Muscle of leg (tissue), 11 donors: ENCODE data around the gene TMEM267. TPM values are rescaled to one million over a fixed set of nuclear protein-coding genes. Genes with fewer than 3 reads are reported as not detected.
"Not testable (repeated sequence)": the region's sequence is repeated elsewhere in the genome, so short reads cannot be mapped to it uniquely, and the experiment has no call there.

Source experiments
- DNase-seq: peaks from one replicate; pipeline ENCODE4 v3.0.0; 2013
- H3K27ac ChIP-seq: one replicate; pipeline ENCODE4 v1.5.1; 2013; ENCODE audit warnings: mild to moderate bottlenecking, low read length, control low read depth
- H3K27me3 ChIP-seq: one replicate; pipeline ENCODE4 v1.6.1; 2013; ENCODE audit warnings: low read length; ENCODE audit not compliant: control insufficient read depth, insufficient read depth
- H3K36me3 ChIP-seq: one replicate; pipeline ENCODE4 v1.6.1; 2013; ENCODE audit warnings: low read length; ENCODE audit not compliant: control insufficient read depth, insufficient read depth
- H3K4me1 ChIP-seq: one replicate; pipeline ENCODE4 v1.6.1; 2013; ENCODE audit warnings: low read length; ENCODE audit not compliant: control insufficient read depth, insufficient read depth
- H3K4me3 ChIP-seq: one replicate; pipeline ENCODE4 v1.5.1; 2013; ENCODE audit warnings: low read length, control low read depth
- H3K9me3 ChIP-seq: replicated peaks from 2 replicates; pipeline ENCODE4 v1.6.1; 2013; ENCODE audit warnings: low read depth, low read length; ENCODE audit not compliant: control insufficient read depth
- WGBS: methylation state at CpG from one replicate; pipeline ENCODE4 v1.1.5; 2013; ENCODE audit warnings: missing lambda C conversion rate; ENCODE audit not compliant: insufficient coverage; 5-methylcytosine and 5-hydroxymethylcytosine counted together
- polyA plus RNA-seq, 8 donors: library from polyadenylated mRNA; unstranded; fragments of 120-200 nt; gene quantifications; one replicate each; pipeline versions ENCODE4 v1.2.1 to v1.2.3, GENCODE V29; 2013; ENCODE audit warnings: inconsistent platforms in 1 of 8, low replicate concordance in 1 of 8; ENCODE audit not compliant: insufficient read length in 8 of 8, insufficient read depth in 1 of 8
- total RNA-seq: library from RNA; stranded (reverse); fragments of 120-200 nt; gene quantifications from one replicate; pipeline ENCODE4 v1.2.4, GENCODE V29; 2013

TMEM267 gene
- total and polyA plus RNA-seq, 9 donors: 7.8 to 9.1 (median 8.2) TPM

GRCh38 chr5:43427306-43427705 is 56.4 kb downstream of the TMEM267 start:
- Histone ChIP-seq H3K4me3 (no peak overlapping the region), H3K27ac (no peak overlapping the region)
- no CpG with 5 or more reads among the region's 4 CpGs for WGBS

GRCh38 chr5:43425983-43426382 is 57.7 kb downstream of the TMEM267 start:
- no peaks in the 10 kb centered on the region for H3K27me3 ChIP-seq
- WGBS: no CpG with 5 or more reads among the region's 2 CpGs
- no peak for DNase-seq

More at GRCh38 chr5:43427306-43427705, 56.4 kb downstream of the TMEM267 start:
- no peaks in the 10 kb centered on the region for H3K36me3 ChIP-seq
- no peaks in the 10 kb centered on the region for H3K4me1 ChIP-seq
- no peaks in the 10 kb centered on the region for H3K27me3 ChIP-seq
- no peaks in the 10 kb centered on the region for H3K9me3 ChIP-seq
- no peak for DNase-seq

GRCh38 chr5:43423086-43423485 is 60.6 kb downstream of the TMEM267 start:
- not testable (repeated sequence) for H3K4me1 ChIP-seq, H3K4me3 ChIP-seq, H3K36me3 ChIP-seq, DNase-seq, H3K27me3 ChIP-seq, H3K27ac ChIP-seq, H3K9me3 ChIP-seq
- WGBS: no CpG with 5 or more reads among the region's 6 CpGs

More at GRCh38 chr5:43425983-43426382, 57.7 kb downstream of the TMEM267 start:
- no peaks in the 10 kb centered on the region for H3K9me3 ChIP-seq
- H3K4me1 ChIP-seq: no peaks in the 10 kb centered on the region
- no peak overlapping the region for H3K4me3 ChIP-seq
- H3K36me3 ChIP-seq: no peaks in the 10 kb centered on the region
- no peak overlapping the region for H3K27ac ChIP-seq

- WGBS: no CpG with 5 or more reads among the region's 2 CpGs
- H3K4me3 ChIP-seq: no peak overlapping the region
- H3K4me1 ChIP-seq: no peaks in the 10 kb centered on the region
- peak; percentile 10 for DNase-seq
- no peaks in the 10 kb centered on the region for H3K9me3 ChIP-seq
- no peaks in the 10 kb centered on the region for H3K36me3 ChIP-seq
- no peaks in the 10 kb centered on the region for H3K27me3 ChIP-seq
- no peak overlapping the region for H3K27ac ChIP-seq
Observed at GRCh38 chr5:43422143-43422542, 61.5 kb downstream of the TMEM267 start.

GRCh38 chr5:43421450-43422133 is 62.1 kb downstream of the TMEM267 start:
- WGBS: 93% methylated on average over 2 of the region's 7 CpGs
- Histone ChIP-seq H3K4me1 (no peaks in the 10 kb centered on the region), H3K27me3 (no peaks in the 10 kb centered on the region), H3K4me3 (no peak overlapping the region), H3K9me3 (no peaks in the 10 kb centered on the region), H3K36me3 (no peaks in the 10 kb centered on the region), H3K27ac (no peak overlapping the region)
- DNase-seq: no peak

- Histone ChIP-seq H3K4me3 (no peak overlapping the region), H3K9me3 (no peaks in the 10 kb centered on the region), H3K4me1 (no peaks in the 10 kb centered on the region), H3K36me3 (no peaks in the 10 kb centered on the region), H3K27me3 (no peaks in the 10 kb centered on the region), H3K27ac (no peak overlapping the region)
- no peak for DNase-seq
- WGBS: 40% methylated on average over 1 of the region's 4 CpGs
Observed at GRCh38 chr5:43420241-43420640, 63.4 kb downstream of the TMEM267 start.

- WGBS: 80% methylated on average over 1 of the region's 2 CpGs
- no peaks in the 10 kb centered on the region for H3K4me1 ChIP-seq
- no peaks in the 10 kb centered on the region for H3K27me3 ChIP-seq
- H3K27ac ChIP-seq: no peak overlapping the region
- H3K4me3 ChIP-seq: no peak overlapping the region
- no peaks in the 10 kb centered on the region for H3K36me3 ChIP-seq
- no peaks in the 10 kb centered on the region for H3K9me3 ChIP-seq
- DNase-seq: no peak
Observed at GRCh38 chr5:43418561-43418960, 65.1 kb downstream of the TMEM267 start.

- H3K27me3 ChIP-seq: no peaks in the 10 kb centered on the region
- WGBS: 59% methylated on average over 2 of the region's 3 CpGs
- no peaks in the 10 kb centered on the region for H3K36me3 ChIP-seq
- DNase-seq: no peak
- no peaks in the 10 kb centered on the region for H3K9me3 ChIP-seq
- no peaks in the 10 kb centered on the region for H3K4me1 ChIP-seq
- no peak overlapping the region for H3K4me3 ChIP-seq
- H3K27ac ChIP-seq: no peak overlapping the region
Observed at GRCh38 chr5:43416803-43417394, 66.8 kb downstream of the TMEM267 start.

GRCh38 chr5:43415935-43416802 is 67.5 kb downstream of the TMEM267 start:
- Histone ChIP-seq H3K36me3 (no peaks in the 10 kb centered on the region), H3K27me3 (no peaks in the 10 kb centered on the region), H3K4me3 (no peak overlapping the region), H3K9me3 (no peaks in the 10 kb centered on the region), H3K27ac (no peak overlapping the region), H3K4me1 (no peaks in the 10 kb centered on the region)
- no peak for DNase-seq
- no CpG with 5 or more reads among the region's 3 CpGs for WGBS

- 83% methylated on average over 1 of the region's 2 CpGs for WGBS
- H3K36me3 ChIP-seq: no peaks in the 10 kb centered on the region
- H3K9me3 ChIP-seq: no peaks in the 10 kb centered on the region
- no peak overlapping the region for H3K4me3 ChIP-seq
- H3K4me1 ChIP-seq: no peaks in the 10 kb centered on the region
- no peak overlapping the region for H3K27ac ChIP-seq
- H3K27me3 ChIP-seq: no peaks in the 10 kb centered on the region
- no peak for DNase-seq
Observed at GRCh38 chr5:43413966-43414365, 69.7 kb downstream of the TMEM267 start.
